HepG2 (cell line): ENCODE measurements around the gene PDCD2L. TPM values are rescaled to one million over a fixed set of nuclear protein-coding genes. Genes with fewer than 3 reads are reported as not detected.

Experiments used
- FIP1L1 ChIP-seq: fragments of 200-400 bp; formaldehyde crosslinking; IDR thresholded peaks from 2 replicates; pipeline ENCODE4 v1.6.1; 2018; ENCODE audit warnings: low read depth, mild to moderate bottlenecking, low read length, moderate library complexity, borderline replicate concordance; ENCODE audit not compliant: insufficient read depth
- KDM6A ChIP-seq: IDR thresholded peaks from 2 replicates; pipeline ENCODE4 v1.6.1; 2016; ENCODE audit warnings: low read depth
- MBD4 ChIP-seq: IDR thresholded peaks from 2 replicates; pipeline ENCODE4 v1.6.1; 2012; ENCODE audit warnings: low read length, inconsistent platforms, borderline replicate concordance
- MTF2 ChIP-seq: sonication (generic); formaldehyde crosslinking; IDR thresholded peaks from 2 replicates; pipeline ENCODE4 v1.5.0; 2020; ENCODE audit warnings: missing genetic modification reagents, borderline replicate concordance
- TCF7 ChIP-seq: sonication (generic); IDR thresholded peaks from 2 replicates; pipeline ENCODE4 v1.6.1; 2016; ENCODE audit warnings: antibody characterized with exemption, low read depth
- XRCC5 ChIP-seq: fragments of 200-400 bp; formaldehyde crosslinking; optimal IDR thresholded peaks from 2 replicates; pipeline ENCODE3; 2017; ENCODE audit warnings: mild to moderate bottlenecking, low read length
- ZMYM3 ChIP-seq: sonication (generic); formaldehyde crosslinking; IDR thresholded peaks from 2 replicates; pipeline ENCODE4 v1.5.1; 2020; ENCODE audit warnings: mild to moderate bottlenecking, missing genetic modification reagents
- ZNF225 ChIP-seq: sonication (generic); formaldehyde crosslinking; IDR thresholded peaks from 2 replicates; pipeline ENCODE4 v1.4.0; 2020; ENCODE audit warnings: mild to moderate bottlenecking, missing genetic modification reagents
- ZNF839 ChIP-seq: sonication (generic); formaldehyde crosslinking; IDR thresholded peaks from 2 replicates; pipeline ENCODE4 v1.4.0; 2020; ENCODE audit warnings: missing genetic modification reagents, mild to moderate bottlenecking, borderline replicate concordance
- ZNF841 ChIP-seq: sonication (generic); formaldehyde crosslinking; IDR thresholded peaks from 2 replicates; pipeline ENCODE4 v1.8.1; 2023; ENCODE audit warnings: missing genetic modification reagents, borderline replicate concordance
- ZSCAN9 ChIP-seq: IDR thresholded peaks from 2 replicates; pipeline ENCODE4 v1.6.1; 2016; ENCODE audit warnings: borderline replicate concordance
- polyA plus RNA-seq, 8 experiments: library from polyadenylated mRNA; depleted of rRNA in 3 of 8; stranded (reverse) in 7 of 8; unstranded in 1 of 8; fragments of >200 nt; fragmentation: Illumina TruSeq in 4 of 8; extraction: Trizol in 4 of 8; gene quantifications; 2 replicates each; pipeline versions ENCODE4 v1.2.1 to v1.2.3, GENCODE V29; 2011 to 2016; ENCODE audit warnings: low read depth in 4 of 8, missing spikeins in 1 of 8, mixed read lengths in 1 of 8; ENCODE audit not compliant: insufficient read depth in 1 of 8
- total RNA-seq, 5 experiments: library from RNA; depleted of rRNA; stranded (reverse); fragments of >200 nt; fragmentation: Illumina TruSeq; extraction: Trizol; gene quantifications; 2 replicates each; pipeline ENCODE4 v1.2.3, GENCODE V29; 2016; ENCODE audit warnings: low read depth in 1 of 5
- TF ChIP-seq, protein P1 (sequence below), 2 experiments: sonication (generic) in 1 of 2; formaldehyde crosslinking in 1 of 2; IDR thresholded peaks; 2 replicates each; pipeline versions ENCODE4 v1.5.1 to v1.6.1; 2011 to 2020; ENCODE audit warnings: borderline replicate concordance in 1 of 2, low read depth in 1 of 2, low read length in 1 of 2, mild to moderate bottlenecking in 1 of 2, missing genetic modification reagents in 1 of 2, moderate library complexity in 1 of 2
- TF ChIP-seq, protein P2 (sequence below): sonication (generic); formaldehyde crosslinking; conservative IDR thresholded peaks from 2 replicates; pipeline ENCODE4 v1.8.0; 2022; ENCODE audit warnings: missing genetic modification reagents
- TF ChIP-seq, protein P3 (sequence below): sonication (generic); formaldehyde crosslinking; IDR thresholded peaks from 2 replicates; pipeline ENCODE4 v1.4.0; 2020; ENCODE audit warnings: mild to moderate bottlenecking, missing genetic modification reagents

PDCD2L gene
- total and polyA plus RNA-seq, 2 of the 13 experiments (the other 11 are each of a cell fraction or from before 2014, with no cell fraction given): 29.3 to 35.2 TPM

GRCh38 chr19:34404109-34404909, at the start of gene PDCD2L (continued):
- TF ChIP-seq, protein P1, sequence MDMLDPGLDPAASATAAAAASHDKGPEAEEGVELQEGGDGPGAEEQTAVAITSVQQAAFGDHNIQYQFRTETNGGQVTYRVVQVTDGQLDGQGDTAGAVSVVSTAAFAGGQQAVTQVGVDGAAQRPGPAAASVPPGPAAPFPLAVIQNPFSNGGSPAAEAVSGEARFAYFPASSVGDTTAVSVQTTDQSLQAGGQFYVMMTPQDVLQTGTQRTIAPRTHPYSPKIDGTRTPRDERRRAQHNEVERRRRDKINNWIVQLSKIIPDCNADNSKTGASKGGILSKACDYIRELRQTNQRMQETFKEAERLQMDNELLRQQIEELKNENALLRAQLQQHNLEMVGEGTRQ (IDR thresholded peaks at IDR 0.05; ENCODE audit: low read depth, low read length): no peak
- TF ChIP-seq, protein P1 (CRISPR knock-in tag; IDR thresholded peaks at IDR 0.05; ENCODE audit: borderline replicate concordance): no peak
- TF ChIP-seq FIP1L1: no peak
- no peak for TF ChIP-seq MBD4
- no peak for TF ChIP-seq TCF7
- TF ChIP-seq MTF2 (CRISPR knock-in tag): no peak; the same call in 1 of the 2 replicates
- TF ChIP-seq ZSCAN9 (CRISPR knock-in tag): peak; percentile 28; the same call in 1 of the 2 replicates
- TF ChIP-seq, protein P2, sequence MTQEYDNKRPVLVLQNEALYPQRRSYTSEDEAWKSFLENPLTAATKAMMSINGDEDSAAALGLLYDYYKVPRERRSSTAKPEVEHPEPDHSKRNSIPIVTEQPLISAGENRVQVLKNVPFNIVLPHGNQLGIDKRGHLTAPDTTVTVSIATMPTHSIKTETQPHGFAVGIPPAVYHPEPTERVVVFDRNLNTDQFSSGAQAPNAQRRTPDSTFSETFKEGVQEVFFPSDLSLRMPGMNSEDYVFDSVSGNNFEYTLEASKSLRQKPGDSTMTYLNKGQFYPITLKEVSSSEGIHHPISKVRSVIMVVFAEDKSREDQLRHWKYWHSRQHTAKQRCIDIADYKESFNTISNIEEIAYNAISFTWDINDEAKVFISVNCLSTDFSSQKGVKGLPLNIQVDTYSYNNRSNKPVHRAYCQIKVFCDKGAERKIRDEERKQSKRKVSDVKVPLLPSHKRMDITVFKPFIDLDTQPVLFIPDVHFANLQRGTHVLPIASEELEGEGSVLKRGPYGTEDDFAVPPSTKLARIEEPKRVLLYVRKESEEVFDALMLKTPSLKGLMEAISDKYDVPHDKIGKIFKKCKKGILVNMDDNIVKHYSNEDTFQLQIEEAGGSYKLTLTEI: no peak
- no peak for TF ChIP-seq XRCC5
- TF ChIP-seq ZNF225 (CRISPR knock-in tag): 0 out of 2 replicates have a peak, but pooled peaks have one; percentile 50
- no peak for TF ChIP-seq KDM6A
- no peak; the same call in 1 of the 2 replicates for TF ChIP-seq ZNF841
- no peak; the same call in 1 of the 2 replicates for TF ChIP-seq ZMYM3 (CRISPR knock-in tag)
- 0 out of 2 replicates have a peak, but pooled peaks have one; percentile 72 for TF ChIP-seq ZNF839 (CRISPR knock-in tag)
- TF ChIP-seq, protein P3, sequence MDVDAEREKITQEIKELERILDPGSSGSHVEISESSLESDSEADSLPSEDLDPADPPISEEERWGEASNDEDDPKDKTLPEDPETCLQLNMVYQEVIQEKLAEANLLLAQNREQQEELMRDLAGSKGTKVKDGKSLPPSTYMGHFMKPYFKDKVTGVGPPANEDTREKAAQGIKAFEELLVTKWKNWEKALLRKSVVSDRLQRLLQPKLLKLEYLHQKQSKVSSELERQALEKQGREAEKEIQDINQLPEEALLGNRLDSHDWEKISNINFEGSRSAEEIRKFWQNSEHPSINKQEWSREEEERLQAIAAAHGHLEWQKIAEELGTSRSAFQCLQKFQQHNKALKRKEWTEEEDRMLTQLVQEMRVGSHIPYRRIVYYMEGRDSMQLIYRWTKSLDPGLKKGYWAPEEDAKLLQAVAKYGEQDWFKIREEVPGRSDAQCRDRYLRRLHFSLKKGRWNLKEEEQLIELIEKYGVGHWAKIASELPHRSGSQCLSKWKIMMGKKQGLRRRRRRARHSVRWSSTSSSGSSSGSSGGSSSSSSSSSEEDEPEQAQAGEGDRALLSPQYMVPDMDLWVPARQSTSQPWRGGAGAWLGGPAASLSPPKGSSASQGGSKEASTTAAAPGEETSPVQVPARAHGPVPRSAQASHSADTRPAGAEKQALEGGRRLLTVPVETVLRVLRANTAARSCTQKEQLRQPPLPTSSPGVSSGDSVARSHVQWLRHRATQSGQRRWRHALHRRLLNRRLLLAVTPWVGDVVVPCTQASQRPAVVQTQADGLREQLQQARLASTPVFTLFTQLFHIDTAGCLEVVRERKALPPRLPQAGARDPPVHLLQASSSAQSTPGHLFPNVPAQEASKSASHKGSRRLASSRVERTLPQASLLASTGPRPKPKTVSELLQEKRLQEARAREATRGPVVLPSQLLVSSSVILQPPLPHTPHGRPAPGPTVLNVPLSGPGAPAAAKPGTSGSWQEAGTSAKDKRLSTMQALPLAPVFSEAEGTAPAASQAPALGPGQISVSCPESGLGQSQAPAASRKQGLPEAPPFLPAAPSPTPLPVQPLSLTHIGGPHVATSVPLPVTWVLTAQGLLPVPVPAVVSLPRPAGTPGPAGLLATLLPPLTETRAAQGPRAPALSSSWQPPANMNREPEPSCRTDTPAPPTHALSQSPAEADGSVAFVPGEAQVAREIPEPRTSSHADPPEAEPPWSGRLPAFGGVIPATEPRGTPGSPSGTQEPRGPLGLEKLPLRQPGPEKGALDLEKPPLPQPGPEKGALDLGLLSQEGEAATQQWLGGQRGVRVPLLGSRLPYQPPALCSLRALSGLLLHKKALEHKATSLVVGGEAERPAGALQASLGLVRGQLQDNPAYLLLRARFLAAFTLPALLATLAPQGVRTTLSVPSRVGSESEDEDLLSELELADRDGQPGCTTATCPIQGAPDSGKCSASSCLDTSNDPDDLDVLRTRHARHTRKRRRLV (CRISPR knock-in tag): no peak; the same call in 1 of the 2 replicates
